HepG2 (cell line): Measurements from ENCODE around the gene CAMTA1. TPM values are rescaled to one million over a fixed set of nuclear protein-coding genes. Genes with fewer than 3 reads are reported as not detected.
A peak's percentile ranks its signal among the peaks of the same experiment; 100 is the strongest.

Experiments
- CERS6 ChIP-seq: sonication (generic); formaldehyde crosslinking; IDR thresholded peaks from 2 replicates; pipeline ENCODE4 v1.5.0; 2020; ENCODE audit warnings: missing genetic modification reagents
- DDIT3 ChIP-seq: sonication (generic); formaldehyde crosslinking; IDR thresholded peaks from 2 replicates; pipeline ENCODE4 v1.4.0; 2020; ENCODE audit warnings: mild to moderate bottlenecking, missing genetic modification reagents
- GZF1 ChIP-seq: sonication (generic); formaldehyde crosslinking; IDR thresholded peaks from 2 replicates; pipeline ENCODE4 v1.5.1; 2020; ENCODE audit warnings: mild to moderate bottlenecking, missing genetic modification reagents
- NFIC ChIP-seq: IDR thresholded peaks from 2 replicates; pipeline ENCODE4 v1.6.1; 2012; ENCODE audit warnings: mild to moderate bottlenecking, low read length, inconsistent platforms
- PHB2 ChIP-seq: fragments of 450-650 bp; IDR thresholded peaks from 2 replicates; pipeline ENCODE4 v1.6.1; 2018; ENCODE audit not compliant: partially characterized antibody
- PLSCR1 ChIP-seq: sonication (generic); formaldehyde crosslinking; IDR thresholded peaks from 2 replicates; pipeline ENCODE4 v1.5.0; 2020; ENCODE audit warnings: missing genetic modification reagents, mild to moderate bottlenecking, borderline replicate concordance
- REL ChIP-seq: sonication (generic); formaldehyde crosslinking; conservative IDR thresholded peaks from 2 replicates; pipeline ENCODE4 v1.8.0; 2022; ENCODE audit warnings: mild to moderate bottlenecking, missing genetic modification reagents, moderate library complexity
- RNF219 ChIP-seq: sonication (generic); formaldehyde crosslinking; IDR thresholded peaks from 2 replicates; pipeline ENCODE4 v1.5.0; 2020; ENCODE audit warnings: mild to moderate bottlenecking, missing genetic modification reagents
- SETDB1 ChIP-seq: sonication (generic); formaldehyde crosslinking; IDR thresholded peaks from 2 replicates; pipeline ENCODE4 v1.5.1; 2020; ENCODE audit warnings: missing genetic modification reagents, mild to moderate bottlenecking, borderline replicate concordance
- YY1 ChIP-seq: IDR thresholded peaks from 2 replicates; pipeline ENCODE4 v1.6.1; 2011; ENCODE audit warnings: low read length, low read depth, moderate library complexity, mild to moderate bottlenecking; ENCODE audit not compliant: insufficient read depth, insufficient replicate concordance
- ZMAT3 ChIP-seq: sonication (generic); formaldehyde crosslinking; conservative IDR thresholded peaks from 2 replicates; pipeline ENCODE4 v1.7.0; 2021; ENCODE audit warnings: missing genetic modification reagents
- ZNF235 ChIP-seq: sonication (generic); formaldehyde crosslinking; IDR thresholded peaks from 2 replicates; pipeline ENCODE4 v1.8.1; 2023; ENCODE audit warnings: mild to moderate bottlenecking, missing genetic modification reagents, borderline replicate concordance
- ZNF260 ChIP-seq: sonication (generic); formaldehyde crosslinking; IDR thresholded peaks from 2 replicates; pipeline ENCODE4 v1.4.0; 2020; ENCODE audit warnings: missing genetic modification reagents, low read depth, mild to moderate bottlenecking, borderline replicate concordance
- ZNF280B ChIP-seq: sonication (generic); formaldehyde crosslinking; IDR thresholded peaks from 2 replicates; pipeline ENCODE4 v1.5.0; 2020; ENCODE audit warnings: missing genetic modification reagents, mild to moderate bottlenecking, borderline replicate concordance
- ZNF431 ChIP-seq: sonication (generic); formaldehyde crosslinking; IDR thresholded peaks from 2 replicates; pipeline ENCODE4 v1.9.0; 2022; ENCODE audit warnings: missing genetic modification reagents, low read depth, mild to moderate bottlenecking, borderline replicate concordance
- ZNF574 ChIP-seq: sonication (generic); formaldehyde crosslinking; IDR thresholded peaks from 2 replicates; pipeline ENCODE4 v1.4.0; 2020; ENCODE audit warnings: missing genetic modification reagents
- ZXDC ChIP-seq: sonication (generic); formaldehyde crosslinking; IDR thresholded peaks from 2 replicates; pipeline ENCODE4 v1.5.0; 2020; ENCODE audit warnings: mild to moderate bottlenecking, missing genetic modification reagents
- polyA plus RNA-seq, 8 experiments: library from polyadenylated mRNA; depleted of rRNA in 3 of 8; stranded (reverse) in 7 of 8; unstranded in 1 of 8; fragments of >200 nt; fragmentation: Illumina TruSeq in 4 of 8; extraction: Trizol in 4 of 8; gene quantifications; 2 replicates each; pipeline versions ENCODE4 v1.2.1 to v1.2.3, GENCODE V29; 2011 to 2016; ENCODE audit warnings: low read depth in 4 of 8, missing spikeins in 1 of 8, mixed read lengths in 1 of 8; ENCODE audit not compliant: insufficient read depth in 1 of 8
- total RNA-seq, 5 experiments: library from RNA; depleted of rRNA; stranded (reverse); fragments of >200 nt; fragmentation: Illumina TruSeq; extraction: Trizol; gene quantifications; 2 replicates each; pipeline ENCODE4 v1.2.3, GENCODE V29; 2016; ENCODE audit warnings: low read depth in 1 of 5

The CAMTA1 gene
- total and polyA plus RNA-seq, 2 of the 13 experiments (the other 11 are each of a cell fraction or from before 2014, with no cell fraction given): 25.0 to 36.4 TPM

- TF ChIP-seq GZF1 (CRISPR knock-in tag) (no peak), ZNF431 (CRISPR knock-in tag) (no peak), NFIC (no peak), DDIT3 (no peak), ZXDC (CRISPR knock-in tag) (no peak), RNF219 (CRISPR knock-in tag) (no peak), ZNF574 (peak; percentile 58), ZNF235 (CRISPR knock-in tag) (no peak), CERS6 (CRISPR knock-in tag) (no peak), ZNF280B (CRISPR knock-in tag) (no peak), ZNF260 (no peak), YY1 (no peak), PLSCR1 (no peak), SETDB1 (CRISPR knock-in tag) (no peak), REL (no peak), ZMAT3 (no peak), PHB2 (no peak)
Observed at GRCh38 chr1:7678491-7679158, 893.4 kb downstream of the CAMTA1 start (continued).
